Activated T-helper 1 cell treated with anti-CD3 and anti-CD28 coated beads, Interleukin-12 subunit alpha, Interleukin-12 subunit beta, Interleukin-2, Interleukin-4 antibody, amounts not matched to agents 30 ng/mL and 10 ng/mL and 1 ng/mL, durations not matched to agents 14 hours and 24 hours and 36 hours (primary cell): ENCODE measurements around the gene LPP. TPM values are rescaled to one million over a fixed set of nuclear protein-coding genes. Genes with fewer than 3 reads are reported as not detected.
A peak's percentile ranks its signal among the peaks of the same experiment; 100 is the strongest.
"Not testable (repeated sequence)": the region's sequence is repeated elsewhere in the genome, so short reads cannot be mapped to it uniquely, and the experiment has no call there.

Experiments
- DNase-seq: peaks from one replicate; pipeline ENCODE4 v3.0.0; 2021; ENCODE audit warnings: low spot score
- H3K27ac Mint-ChIP-seq: one replicate; pipeline ENCODE4 v1.8.0; 2021; ENCODE audit warnings: mild to moderate bottlenecking, mixed read lengths
- H3K27me3 Mint-ChIP-seq: one replicate; pipeline ENCODE4 v1.8.0; 2022; ENCODE audit warnings: mild to moderate bottlenecking, moderate library complexity, mixed read lengths; ENCODE audit not compliant: insufficient read depth
- H3K36me3 Mint-ChIP-seq: one replicate; pipeline ENCODE4 v1.8.0; 2021; ENCODE audit warnings: low read depth, mixed read lengths
- H3K4me1 Mint-ChIP-seq: one replicate; pipeline ENCODE4 v1.8.0; 2021; ENCODE audit warnings: low read depth, mixed read lengths
- H3K4me3 Mint-ChIP-seq: one replicate; pipeline ENCODE4 v1.8.0; 2021; ENCODE audit warnings: mild to moderate bottlenecking, moderate library complexity, mixed read lengths
- H3K9me3 Mint-ChIP-seq: one replicate; pipeline ENCODE4 v1.8.0; 2021; ENCODE audit warnings: mixed read lengths
- intact Hi-C: fragments of 100-400 bp; cut with micrococcal nuclease; formaldehyde crosslinking; loops from one replicate; pipeline ENCODE4 v1.15.1; 2024
- total RNA-seq: library from RNA; stranded (reverse); gene quantifications from 2 replicates; pipeline ENCODE4 v1.2.3, GENCODE V29; 2022

Gene LPP
- total RNA-seq, 1 donor from 2014 or later: 38.2 TPM

DNA sequence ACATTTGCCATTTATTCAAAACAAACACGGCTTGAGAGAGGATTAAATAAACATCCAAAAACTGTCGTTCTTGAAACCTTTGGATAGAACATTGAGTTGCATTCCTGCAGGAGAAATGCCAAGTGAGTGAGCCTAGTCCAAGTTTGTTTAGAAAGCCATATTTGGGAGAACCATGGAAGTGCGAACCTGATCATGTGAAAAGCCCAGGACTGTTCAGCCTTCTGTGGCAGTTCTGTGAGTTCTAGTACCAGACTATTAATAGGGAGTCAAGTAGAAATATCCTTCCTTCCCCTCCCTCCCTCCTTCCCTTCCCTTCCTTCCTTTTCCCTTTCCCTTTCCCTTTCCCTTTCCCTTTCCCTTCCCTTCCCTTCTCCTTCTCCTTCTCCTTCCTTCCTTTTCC, 470.4 kb downstream of the LPP start:
- intact Hi-C loops: no loop called here
- H3K36me3 Mint-ChIP-seq: peaks cover 6% of the 10 kb centered on the region

DNA sequence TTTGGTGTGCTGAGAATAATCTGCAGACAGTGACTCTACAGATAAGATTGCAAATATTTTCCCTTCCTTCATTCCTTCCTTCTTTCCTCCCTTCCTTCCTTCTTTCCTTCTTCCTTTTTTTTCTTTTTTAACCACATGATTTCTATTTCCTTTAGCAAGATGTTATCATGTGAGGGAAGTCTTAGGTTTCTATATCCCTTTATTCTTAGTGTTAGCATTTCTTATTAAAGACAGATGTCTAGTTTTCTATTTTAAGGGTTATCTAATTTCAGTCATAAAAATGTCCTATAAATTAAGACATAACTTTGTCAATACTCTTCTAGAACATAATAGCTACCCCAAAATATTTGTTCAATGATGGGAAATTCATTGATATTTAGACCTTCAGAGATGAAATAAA, 470.9 kb downstream of the LPP start:
- H3K4me3 Mint-ChIP-seq: no peak overlapping the region
- H3K27me3 Mint-ChIP-seq: no peaks in the 10 kb centered on the region
- peaks cover 6% of the 10 kb centered on the region for H3K36me3 Mint-ChIP-seq
- intact Hi-C loops: no loop called here
- H3K4me1 Mint-ChIP-seq: peaks cover 8% of the 10 kb centered on the region
- H3K9me3 Mint-ChIP-seq: peaks cover 4% of the 10 kb centered on the region
- DNase-seq: no peak
- peak overlapping the region; percentile 5 for H3K27ac Mint-ChIP-seq

More for the DNA sequence above, 470.4 kb downstream of the LPP start:
- Mint-ChIP-seq H3K27me3 (no peaks in the 10 kb centered on the region), H3K4me3 (no peak overlapping the region), H3K27ac (no peak overlapping the region), H3K9me3 (peaks cover 4% of the 10 kb centered on the region), H3K4me1 (peaks cover 8% of the 10 kb centered on the region)
- no peak for DNase-seq

DNA sequence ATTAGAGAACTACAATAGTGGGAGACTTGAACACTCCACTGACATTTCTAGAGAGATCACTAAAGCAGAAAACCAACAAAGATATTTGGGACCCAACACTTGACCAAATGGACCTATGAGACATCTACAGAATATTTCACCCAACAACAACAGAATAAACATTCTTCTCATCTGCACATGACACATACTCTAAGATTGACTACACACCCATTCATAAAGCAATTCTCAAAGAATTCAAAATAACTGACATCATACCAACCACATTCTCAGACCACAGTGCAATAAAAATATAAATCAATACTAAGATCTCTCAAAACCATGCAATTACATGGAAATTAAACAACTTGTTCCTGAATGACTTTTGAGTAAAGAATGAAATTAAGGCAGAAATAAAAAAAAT, 473.7 kb downstream of the LPP start:
- intact Hi-C loops: loop anchor here (1.0 kb wide), 1 partner anchor 73 kb away; no protein-coding TSS in a partner anchor
- Mint-ChIP-seq H3K9me3 (peaks cover 8% of the 10 kb centered on the region), H3K4me3 (no peak overlapping the region), H3K4me1 (peaks cover 13% of the 10 kb centered on the region), H3K36me3 (peaks cover 7% of the 10 kb centered on the region), H3K27ac (no peak overlapping the region), H3K27me3 (no peaks in the 10 kb centered on the region)
- DNase-seq: no peak

- H3K27ac Mint-ChIP-seq: no peak overlapping the region
- no peak overlapping the region for H3K4me3 Mint-ChIP-seq
- H3K36me3 Mint-ChIP-seq: peaks cover 13% of the 10 kb centered on the region
- DNase-seq: no peak
- H3K4me1 Mint-ChIP-seq: peaks cover 13% of the 10 kb centered on the region
- intact Hi-C loops: no loop called here
- H3K9me3 Mint-ChIP-seq: peaks cover 13% of the 10 kb centered on the region
- H3K27me3 Mint-ChIP-seq: no peaks in the 10 kb centered on the region
Observed at GRCh38 chr3:188631291-188632010, 477.5 kb downstream of the LPP start.

DNA sequence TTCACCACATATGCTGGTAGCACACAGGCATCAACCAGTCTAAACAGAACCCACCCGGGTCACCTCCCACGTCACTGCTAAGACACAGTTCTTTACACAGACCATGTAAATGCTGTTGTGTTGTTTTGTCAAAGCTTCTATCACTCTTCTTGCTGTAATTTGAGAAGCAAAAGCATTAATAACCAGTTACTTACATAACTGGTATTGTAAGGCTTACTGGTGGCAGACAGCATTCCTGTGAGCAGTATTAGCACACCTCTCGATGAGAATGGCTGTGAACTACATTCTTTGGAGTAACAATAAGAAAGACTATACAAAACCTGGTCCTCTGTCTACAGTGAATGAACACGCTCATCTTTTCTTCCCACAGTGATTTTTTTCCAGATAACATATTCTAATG, 479.2 kb downstream of the LPP start:
- Mint-ChIP-seq H3K36me3 (peaks cover 9% of the 10 kb centered on the region), H3K27me3 (no peaks in the 10 kb centered on the region), H3K4me3 (no peak overlapping the region), H3K27ac (no peak overlapping the region), H3K4me1 (peaks cover 5% of the 10 kb centered on the region), H3K9me3 (peaks cover 13% of the 10 kb centered on the region)
- intact Hi-C loops: no loop called here
- DNase-seq: no peak

- intact Hi-C loops: no loop called here
- H3K27ac Mint-ChIP-seq: no peak overlapping the region
- H3K27me3 Mint-ChIP-seq: no peaks in the 10 kb centered on the region
- peaks cover 5% of the 10 kb centered on the region for H3K4me1 Mint-ChIP-seq
- H3K9me3 Mint-ChIP-seq: peaks cover 9% of the 10 kb centered on the region
- no peak overlapping the region for H3K4me3 Mint-ChIP-seq
- H3K36me3 Mint-ChIP-seq: peaks cover 7% of the 10 kb centered on the region
- DNase-seq: no peak
Observed at GRCh38 chr3:188634285-188634684, 480.3 kb downstream of the LPP start.

DNA sequence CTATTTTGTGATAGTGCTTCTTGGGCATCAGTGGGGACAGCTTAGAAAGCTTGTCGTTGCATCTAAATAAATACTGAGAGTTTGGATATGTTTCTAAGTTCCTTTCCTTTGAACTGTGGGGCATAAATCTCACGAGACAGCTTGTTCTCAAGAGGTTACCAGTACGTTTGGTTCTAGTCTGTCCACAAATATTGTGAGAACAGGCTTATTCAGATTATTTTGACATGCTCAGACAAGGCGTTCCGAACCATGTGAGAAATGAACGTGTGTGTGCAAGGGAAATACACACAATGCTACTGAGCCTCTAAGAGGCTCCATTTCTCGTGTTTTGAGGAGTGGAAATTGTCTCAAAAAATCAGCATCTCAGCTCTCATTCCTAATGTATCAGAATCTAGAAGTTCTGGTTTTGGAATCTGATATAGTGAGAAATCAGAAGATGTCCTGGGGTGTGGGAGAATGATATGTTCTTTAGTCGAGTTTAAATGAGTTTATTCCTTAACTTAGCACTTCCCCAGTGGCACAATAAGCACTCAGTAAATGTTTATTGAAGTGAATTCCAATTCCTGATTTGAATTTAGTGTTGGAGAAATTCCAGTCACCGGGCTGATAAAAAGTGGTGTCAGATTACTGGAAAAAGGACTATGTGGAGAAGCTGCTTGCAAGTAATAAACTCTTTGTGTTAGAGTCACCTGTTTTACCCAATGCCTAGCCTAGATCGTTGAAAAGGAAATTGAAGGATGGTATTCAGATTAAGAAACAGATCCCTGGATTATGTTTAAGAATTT, 481.5 kb downstream of the LPP start:
- peaks cover 8% of the 10 kb centered on the region for H3K9me3 Mint-ChIP-seq
- no peak overlapping the region for H3K4me3 Mint-ChIP-seq
- H3K27me3 Mint-ChIP-seq: no peaks in the 10 kb centered on the region
- no peak overlapping the region for H3K27ac Mint-ChIP-seq
- H3K4me1 Mint-ChIP-seq: peaks cover 5% of the 10 kb centered on the region
- H3K36me3 Mint-ChIP-seq: peaks cover 7% of the 10 kb centered on the region
- no peak for DNase-seq
- intact Hi-C loops: no loop called here

GRCh38 chr3:188636292-188636691, 482.3 kb downstream of the LPP start:
- intact Hi-C loops, H3K36me3 Mint-ChIP-seq, H3K4me1 Mint-ChIP-seq, H3K27ac Mint-ChIP-seq, H3K27me3 Mint-ChIP-seq, H3K4me3 Mint-ChIP-seq, H3K9me3 Mint-ChIP-seq, DNase-seq: not testable (repeated sequence)

GRCh38 chr3:188641076-188641475, 487.1 kb downstream of the LPP start:
- no peaks in the 10 kb centered on the region for H3K9me3 Mint-ChIP-seq
- H3K4me1 Mint-ChIP-seq: no peaks in the 10 kb centered on the region
- intact Hi-C loops: no loop called here
- DNase-seq: no peak
- H3K4me3 Mint-ChIP-seq: no peak overlapping the region
- H3K27ac Mint-ChIP-seq: no peak overlapping the region
- no peaks in the 10 kb centered on the region for H3K36me3 Mint-ChIP-seq
- no peaks in the 10 kb centered on the region for H3K27me3 Mint-ChIP-seq

- no peaks in the 10 kb centered on the region for H3K27me3 Mint-ChIP-seq
- peaks cover 9% of the 10 kb centered on the region for H3K4me1 Mint-ChIP-seq
- no peak overlapping the region for H3K4me3 Mint-ChIP-seq
- intact Hi-C loops: no loop called here
- no peak for DNase-seq
- H3K36me3 Mint-ChIP-seq: no peaks in the 10 kb centered on the region
- no peaks in the 10 kb centered on the region for H3K9me3 Mint-ChIP-seq
- H3K27ac Mint-ChIP-seq: no peak overlapping the region
Observed at GRCh38 chr3:188643736-188644135, 489.8 kb downstream of the LPP start.

- no peak for DNase-seq
- peaks cover 7% of the 10 kb centered on the region for H3K9me3 Mint-ChIP-seq
- H3K4me3 Mint-ChIP-seq: no peak overlapping the region
- H3K4me1 Mint-ChIP-seq: peaks cover 9% of the 10 kb centered on the region
- intact Hi-C loops: no loop called here
- H3K27me3 Mint-ChIP-seq: no peaks in the 10 kb centered on the region
- H3K27ac Mint-ChIP-seq: no peak overlapping the region
- H3K36me3 Mint-ChIP-seq: peaks cover 4% of the 10 kb centered on the region
Observed at GRCh38 chr3:188646592-188646991, 492.6 kb downstream of the LPP start.

GRCh38 chr3:188647237-188647636, 493.3 kb downstream of the LPP start:
- no peaks in the 10 kb centered on the region for H3K27me3 Mint-ChIP-seq
- no peak overlapping the region for H3K27ac Mint-ChIP-seq
- DNase-seq: no peak
- H3K36me3 Mint-ChIP-seq: peaks cover 4% of the 10 kb centered on the region
- peaks cover 7% of the 10 kb centered on the region for H3K9me3 Mint-ChIP-seq
- H3K4me1 Mint-ChIP-seq: peaks cover 9% of the 10 kb centered on the region
- no peak overlapping the region for H3K4me3 Mint-ChIP-seq
- intact Hi-C loops: no loop called here

DNA sequence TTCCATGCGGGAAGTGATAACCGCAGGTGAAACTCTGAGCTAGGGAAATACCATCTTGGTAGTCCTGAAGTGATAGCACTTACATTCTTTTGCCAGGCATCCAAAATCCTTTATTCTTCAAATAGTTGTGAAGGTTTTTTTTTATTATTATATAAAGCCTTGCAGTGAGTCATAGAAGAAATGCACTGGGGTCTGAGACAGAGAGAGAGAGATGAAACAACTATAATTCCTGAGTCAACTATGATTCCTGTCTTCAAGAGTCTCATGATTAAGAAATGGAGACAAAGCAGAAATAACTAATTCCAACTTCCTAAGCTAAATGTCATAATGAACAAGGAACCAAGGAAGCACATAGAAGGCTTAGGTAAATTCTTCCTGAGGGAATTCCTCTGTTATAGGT, 495.6 kb downstream of the LPP start:
- Mint-ChIP-seq H3K27me3 (no peaks in the 10 kb centered on the region), H3K4me3 (no peak overlapping the region), H3K4me1 (peaks cover 9% of the 10 kb centered on the region), H3K36me3 (peaks cover 7% of the 10 kb centered on the region), H3K9me3 (peaks cover 7% of the 10 kb centered on the region), H3K27ac (no peak overlapping the region)
- intact Hi-C loops: no loop called here
- no peak for DNase-seq
